ENCODE results near the gene COBL.

Gene COBL

DNA sequence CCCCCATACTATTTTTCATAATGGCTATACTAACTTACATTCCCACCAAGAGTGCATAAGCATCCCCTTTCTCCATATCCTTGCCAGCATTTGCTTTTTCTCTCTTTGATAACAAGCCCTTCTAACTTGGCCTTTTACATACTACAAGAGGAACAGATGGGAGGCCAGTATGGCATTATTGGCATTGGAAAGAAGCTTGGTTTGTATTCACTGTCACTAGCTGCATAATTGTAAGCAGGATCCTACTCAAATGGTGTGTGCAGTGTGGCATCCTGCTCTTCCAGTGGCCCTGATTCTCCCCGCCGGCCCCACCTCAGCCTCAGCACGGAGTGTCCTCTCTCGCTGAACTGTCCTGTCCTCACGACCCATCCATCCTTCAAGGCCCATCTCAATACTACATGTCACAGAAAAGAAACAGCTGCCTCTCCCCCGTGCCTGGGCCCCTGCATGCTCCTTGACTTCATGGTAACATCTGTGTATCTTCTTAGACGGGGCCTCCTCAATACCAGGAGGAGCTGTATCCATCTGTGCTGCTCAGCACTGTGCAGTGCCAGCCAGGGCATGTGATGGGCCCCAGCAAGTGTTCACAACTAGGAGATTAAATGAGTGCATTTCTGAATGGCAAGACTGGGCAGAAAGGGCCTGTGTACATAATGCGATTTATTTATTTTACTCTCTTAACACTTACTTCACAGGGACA lies 205.2 kb downstream of the COBL start:
- peak; percentile 87 for DNase-seq

- DNase-seq: no peak
Observed at GRCh38 chr7:51108134-51108533, 208.5 kb downstream of the COBL start.

- no peak for DNase-seq
Observed at GRCh38 chr7:51104278-51104677, 212.3 kb downstream of the COBL start.

DNA sequence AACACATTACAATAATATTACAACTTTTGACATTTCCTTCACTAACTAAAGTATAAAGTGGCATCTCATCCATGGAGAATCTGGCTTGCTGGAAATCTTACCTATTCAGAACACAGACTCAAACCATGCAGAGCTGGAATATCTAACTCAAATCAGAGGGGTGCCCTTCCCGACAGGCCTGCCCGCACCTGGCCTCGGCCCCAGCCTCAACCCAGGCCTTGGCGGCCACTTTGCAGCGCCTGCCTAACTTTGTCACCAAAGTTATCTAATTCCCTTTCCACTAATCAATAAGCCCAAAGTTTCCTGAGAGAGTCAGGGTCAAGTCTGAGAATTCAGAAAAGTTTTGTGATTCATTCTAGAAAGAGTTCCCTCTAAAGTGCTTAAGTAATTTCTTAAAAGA lies 212.9 kb downstream of the COBL start:
- DNase-seq: no peak

- no peak for DNase-seq
Observed at GRCh38 chr7:51102828-51103227, 213.8 kb downstream of the COBL start.

DNA sequence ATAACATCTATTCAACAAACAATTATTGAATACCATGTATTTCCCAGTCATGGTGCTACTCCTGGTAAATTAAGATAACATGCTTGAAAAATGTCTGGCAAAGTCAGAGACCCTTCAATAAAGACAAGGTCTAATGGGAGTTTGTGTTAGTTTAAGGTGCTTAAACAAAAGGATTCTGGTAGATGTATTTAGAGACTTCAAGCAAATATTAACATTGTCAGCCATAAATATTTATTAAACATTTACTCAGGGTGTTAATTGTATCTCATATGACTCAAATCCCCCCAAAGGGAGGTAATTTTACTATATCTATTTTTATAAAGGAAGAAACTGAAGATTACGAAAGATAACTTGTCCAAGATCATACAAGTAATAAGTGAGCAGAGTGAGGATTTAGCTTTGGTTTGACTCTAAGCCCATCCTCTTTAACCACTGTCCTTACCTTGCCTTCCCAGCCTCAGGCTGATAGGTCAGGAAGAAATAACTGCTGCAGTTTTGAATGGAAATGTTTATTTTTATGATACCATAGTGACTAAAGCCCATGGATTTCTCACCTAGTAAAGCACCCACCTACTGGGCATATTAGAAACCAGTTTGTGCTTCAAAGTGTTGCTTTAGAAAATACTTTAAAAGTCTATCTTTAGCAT lies 215.4 kb downstream of the COBL start:
- no peak for DNase-seq

- DNase-seq: no peak
Observed at GRCh38 chr7:51090411-51090810, 226.2 kb downstream of the COBL start.

DNA sequence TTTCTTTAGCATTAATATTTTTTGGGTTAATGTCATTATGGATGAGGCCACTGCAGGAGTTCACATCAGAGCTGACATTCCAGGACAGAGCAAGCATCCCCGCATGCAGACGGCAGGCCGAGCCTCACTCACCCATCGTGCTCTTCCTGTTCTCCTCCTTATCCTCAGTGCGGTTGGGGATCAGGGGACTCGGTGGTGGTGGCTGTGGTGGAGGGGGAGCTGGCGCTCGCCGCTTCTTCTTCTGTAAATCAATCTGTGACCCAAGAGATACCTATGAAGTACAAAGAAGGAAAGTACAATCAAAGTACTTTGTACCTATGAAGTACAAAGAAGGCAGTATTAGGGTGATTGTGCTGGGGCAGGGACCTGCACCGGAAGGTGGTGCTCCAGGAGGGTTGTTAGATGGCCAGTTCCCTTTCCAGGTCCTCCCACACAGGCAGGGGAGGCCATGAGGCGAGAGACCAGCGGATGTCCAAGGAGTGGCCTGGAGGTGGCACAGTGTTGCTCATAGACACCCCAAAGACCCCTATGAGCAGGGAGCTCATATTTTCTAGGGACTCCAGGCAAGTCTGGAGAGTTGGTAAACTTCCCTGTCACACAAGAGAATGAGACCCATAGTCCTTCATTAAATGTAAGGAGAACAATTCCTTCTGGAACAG lies 231.4 kb downstream of the COBL start:
- DNase-seq: no peak

- DNase-seq: no peak
Observed at GRCh38 chr7:51084121-51084520, 232.5 kb downstream of the COBL start.

DNA sequence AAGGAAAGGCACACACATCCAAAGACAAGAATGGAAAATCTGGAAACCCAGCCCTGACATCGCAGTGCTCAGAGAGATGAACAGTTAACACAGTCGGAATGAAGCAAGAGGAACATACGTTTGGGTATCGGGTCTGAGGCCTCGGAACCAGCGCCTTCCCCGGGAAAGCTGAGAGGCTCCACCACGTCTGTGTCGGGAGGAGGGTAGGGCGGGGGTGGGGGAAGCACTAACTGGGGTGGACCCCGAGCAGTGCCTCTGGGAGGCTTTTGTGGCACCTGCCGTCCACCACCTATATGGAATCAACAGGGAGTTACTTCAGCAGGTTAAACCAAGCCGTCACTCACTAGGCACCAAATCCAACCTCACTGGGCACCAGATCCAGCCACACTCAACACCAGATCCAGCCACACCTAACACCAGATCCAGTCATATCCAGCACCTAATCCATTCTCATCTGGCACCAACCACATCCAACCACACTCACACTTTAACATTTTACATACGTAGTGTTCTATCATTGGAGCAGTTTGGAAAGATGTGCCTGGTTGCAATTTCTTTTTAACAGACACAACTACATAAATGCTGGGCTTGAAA lies 233.6 kb downstream of the COBL start:
- DNase-seq: no peak

DNA sequence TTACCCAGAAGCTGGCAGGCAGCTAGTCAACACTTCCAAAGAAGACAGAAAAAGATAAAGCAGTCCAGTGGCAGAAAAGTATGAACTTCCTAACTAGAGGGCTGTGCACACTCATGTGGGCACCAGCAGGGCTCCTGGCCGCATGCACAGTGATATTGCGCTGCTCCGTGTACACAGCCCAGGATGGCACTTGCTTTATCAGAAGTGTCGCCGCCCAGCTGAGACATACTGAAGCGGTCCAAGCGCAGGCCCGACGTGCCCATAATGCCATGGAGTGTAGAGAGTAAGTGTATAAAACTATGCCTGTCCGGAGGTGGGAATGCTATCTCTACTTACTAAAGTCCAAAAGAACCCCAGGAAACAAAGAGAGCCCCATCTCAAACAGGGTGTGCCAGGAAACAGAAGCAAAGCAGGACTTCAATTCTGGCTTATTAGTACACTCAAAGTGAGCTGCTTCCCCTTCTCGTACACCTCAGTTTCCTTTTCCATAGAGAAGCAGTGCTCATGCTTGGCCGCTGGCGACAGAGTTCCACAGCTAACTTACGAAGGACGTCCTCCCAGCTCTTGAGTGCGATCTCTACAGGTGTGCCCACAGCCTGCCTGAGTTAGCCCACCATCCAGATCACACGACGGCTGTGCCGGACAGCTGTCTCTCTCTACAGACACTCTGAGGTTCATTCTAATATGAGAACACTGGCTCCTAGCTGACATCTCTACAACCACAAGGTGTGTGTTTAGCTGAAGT lies 234.3 kb downstream of the COBL start:
- no peak for DNase-seq

DNA sequence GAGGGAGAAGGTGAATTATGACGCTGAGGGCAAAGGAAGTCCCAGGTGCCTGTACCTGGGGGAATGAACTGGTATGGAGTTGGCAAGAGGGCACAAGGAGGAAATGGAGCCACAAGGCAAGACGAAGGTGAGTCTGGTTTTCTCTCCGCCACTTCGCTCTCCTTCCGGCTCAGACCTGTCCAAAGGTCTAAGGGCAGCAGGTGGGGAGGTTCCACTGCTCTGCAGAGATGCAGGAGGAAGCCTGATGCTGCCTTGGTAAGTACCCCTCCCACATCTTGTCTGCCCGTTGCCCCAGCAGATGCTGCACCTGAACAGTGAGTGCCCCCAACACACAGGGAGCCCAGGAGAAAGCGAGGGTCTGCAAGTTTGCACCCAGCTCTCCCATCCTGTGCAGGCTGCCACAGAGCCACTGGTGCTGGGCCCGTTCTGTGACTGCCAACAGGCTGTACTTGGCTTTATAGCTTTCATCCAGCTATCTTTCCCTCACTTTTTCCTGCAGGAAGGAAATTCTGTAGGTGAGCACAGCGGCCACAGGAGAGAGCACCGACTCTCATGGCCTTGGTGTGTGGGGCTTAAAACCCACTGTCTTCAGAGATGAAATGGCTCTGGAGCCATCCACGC lies 235.2 kb downstream of the COBL start:
- DNase-seq: no peak

- DNase-seq: no peak
Observed at GRCh38 chr7:51080622-51081269, 235.9 kb downstream of the COBL start.

DNA sequence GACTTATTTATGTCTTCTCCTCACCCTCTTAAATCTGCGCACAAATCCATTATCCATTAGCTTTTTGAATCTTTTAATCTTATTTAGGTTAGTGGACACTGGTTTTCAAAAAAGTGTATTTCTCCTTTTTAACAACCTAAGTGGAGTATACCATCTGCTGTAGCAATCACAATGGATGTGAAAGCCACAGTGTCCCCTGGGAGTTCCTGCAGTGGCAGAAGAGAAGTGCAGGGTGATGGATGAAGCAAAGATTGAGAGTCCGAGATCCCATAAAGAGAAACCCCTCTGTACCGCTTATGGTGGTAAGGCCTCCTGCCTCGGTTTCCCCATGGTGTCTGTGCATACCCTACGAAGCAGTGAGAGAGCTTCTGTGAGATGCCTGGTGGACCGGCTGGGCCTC lies 236.4 kb downstream of the COBL start:
- DNase-seq: no peak

GRCh38 chr7:51079494-51079893 lies 237.1 kb downstream of the COBL start:
- DNase-seq: no peak

- DNase-seq: no peak
Observed at GRCh38 chr7:51078653-51079052, 238.0 kb downstream of the COBL start.

DNA sequence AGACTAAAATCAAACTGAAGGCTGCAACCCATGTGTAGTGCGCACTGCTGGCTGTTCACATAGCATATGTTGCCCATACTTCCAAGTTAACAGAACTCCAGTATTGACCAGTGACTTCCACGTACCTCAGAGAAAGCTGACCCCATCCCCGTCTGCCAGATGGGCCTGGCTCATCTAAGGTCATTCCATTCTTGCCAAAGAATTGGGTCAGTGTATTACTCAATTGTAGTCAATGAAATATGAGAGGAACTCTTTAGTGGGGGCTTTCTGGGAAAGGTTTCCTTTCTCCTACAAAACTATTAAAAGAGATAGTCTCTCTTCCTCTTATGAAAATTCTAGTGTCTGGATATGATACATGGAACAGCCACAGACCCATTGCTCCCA lies 238.6 kb downstream of the COBL start:
- DNase-seq: no peak

DNA sequence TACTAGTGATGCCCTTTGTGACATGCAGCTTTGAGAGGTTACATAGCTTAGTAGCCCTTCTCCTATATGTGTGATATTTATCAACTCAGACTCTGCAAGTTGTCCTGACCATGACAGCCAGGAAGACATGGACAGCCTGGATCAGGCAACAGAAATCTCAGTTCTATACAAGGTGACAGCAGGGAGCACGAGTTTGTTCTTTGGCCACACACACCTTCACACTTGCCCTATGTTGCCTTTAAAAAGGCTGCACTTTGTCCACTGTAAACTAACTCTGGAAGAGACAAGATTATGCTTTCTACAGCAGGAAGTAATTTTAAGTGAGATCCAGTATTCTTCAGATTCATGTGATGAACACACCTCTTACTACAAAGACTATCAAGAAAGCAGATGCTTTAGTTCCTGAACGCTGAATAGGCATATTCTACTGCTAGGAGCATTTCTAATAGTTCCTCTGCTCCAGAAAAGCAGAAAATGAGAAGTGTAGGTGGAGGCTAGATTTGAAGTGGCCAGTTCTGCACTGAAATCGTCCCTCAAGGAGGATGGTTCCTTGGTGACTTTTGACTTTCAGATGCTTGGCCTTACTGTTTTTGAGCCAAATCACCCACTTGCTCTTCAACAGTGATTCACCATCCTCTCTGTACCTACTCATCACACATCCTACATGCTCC lies 239.2 kb downstream of the COBL start:
- no peak for DNase-seq

DNA sequence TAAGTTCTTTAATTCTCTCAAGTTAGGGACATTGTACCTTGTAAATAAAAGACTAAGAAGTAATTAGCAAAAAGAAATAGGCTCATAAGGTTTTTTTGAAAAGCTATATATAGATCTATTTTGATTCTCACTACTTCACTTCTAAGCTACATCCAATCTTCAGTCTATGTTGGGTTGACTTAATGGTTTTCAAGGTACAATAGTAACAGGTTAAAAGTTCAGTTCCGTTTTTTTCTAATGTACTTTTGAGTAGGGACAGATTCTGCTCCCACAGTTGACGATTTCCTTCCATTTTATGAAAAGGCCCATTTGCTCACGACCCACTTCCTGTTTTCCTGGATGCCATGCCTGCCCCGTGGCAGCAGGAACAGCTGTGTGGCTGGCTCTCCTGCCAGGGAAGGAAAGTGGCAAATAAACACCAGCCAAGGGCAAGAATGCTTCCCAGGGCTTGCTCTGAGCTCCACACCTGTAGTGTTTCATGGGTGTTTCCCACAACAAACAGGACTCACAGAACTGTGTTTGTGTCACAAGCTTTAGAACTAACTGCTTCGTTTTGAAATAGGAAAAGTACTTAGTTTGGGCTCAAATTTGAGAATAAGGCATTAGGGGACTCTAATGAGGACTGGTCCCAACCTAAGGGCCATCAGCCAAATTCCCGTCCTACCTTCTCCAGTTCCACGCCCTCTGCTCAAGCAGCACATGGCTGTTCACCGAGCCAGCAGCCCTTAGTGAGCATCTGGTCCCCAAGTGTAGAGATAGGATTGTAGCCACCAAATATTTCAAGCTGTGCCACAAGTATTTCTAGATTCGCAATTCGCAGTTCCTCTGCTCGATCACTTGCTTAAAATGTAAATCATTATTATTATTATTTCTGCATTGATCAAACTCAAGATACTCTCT lies 240.7 kb downstream of the COBL start:
- peak; percentile 42 for DNase-seq

DNA sequence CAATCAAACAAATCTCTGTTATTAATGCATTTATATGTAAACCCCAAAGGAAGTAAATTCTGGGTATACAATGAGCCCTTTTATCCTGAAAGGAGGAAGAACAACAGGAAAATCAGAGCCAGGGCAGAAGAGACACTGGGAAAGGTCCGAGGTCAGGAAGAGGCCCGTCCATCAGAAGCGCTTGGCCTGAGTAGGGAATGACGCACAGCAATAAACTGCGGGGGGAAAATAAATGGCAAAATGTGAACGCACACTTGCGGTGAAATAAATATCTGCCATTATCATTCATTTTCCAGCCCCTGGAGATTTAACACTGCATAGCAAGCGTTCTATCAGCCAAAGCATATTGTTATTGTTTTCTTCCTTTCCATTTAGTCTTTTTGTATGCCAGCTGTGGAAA lies 243.4 kb downstream of the COBL start:
- no peak for DNase-seq

GRCh38 chr7:51072281-51072680 lies 244.3 kb downstream of the COBL start:
- DNase-seq: no peak
